Mesendoderm (in vitro differentiated cells): ENCODE data around the gene ZCCHC4.

Experiments used
- DNase-seq: peaks from one replicate; pipeline ENCODE4 v3.0.0; 2013
- H2AK5ac ChIP-seq: 2 replicates; pipeline ENCODE4 v1.6.1; 2013; ENCODE audit warnings: low read length, inconsistent platforms
- H2BK120ac ChIP-seq: 2 replicates; pipeline ENCODE4 v1.6.1; 2013; ENCODE audit warnings: low read depth, mild to moderate bottlenecking, low read length, moderate library complexity, mixed read lengths
- H2BK15ac ChIP-seq: replicated peaks from 2 replicates; pipeline ENCODE4 v1.6.1; 2013; ENCODE audit warnings: low read depth, mild to moderate bottlenecking, moderate library complexity
- H2BK5ac ChIP-seq: 2 replicates; pipeline ENCODE4 v1.6.1; 2013; ENCODE audit warnings: low read length, inconsistent platforms
- H3K18ac ChIP-seq: 2 replicates; pipeline ENCODE4 v1.6.1; 2013; ENCODE audit warnings: mild to moderate bottlenecking, low read length, mixed read lengths
- H3K23ac ChIP-seq: one replicate; pipeline ENCODE4 v1.6.1; 2013; ENCODE audit warnings: low read length
- H3K27ac ChIP-seq: 2 replicates; pipeline ENCODE4 v1.5.1; 2013; ENCODE audit warnings: low read depth, mild to moderate bottlenecking, inconsistent platforms, low read length, moderate library complexity
- H3K27me3 ChIP-seq: 2 replicates; pipeline ENCODE4 v1.6.1; 2013; ENCODE audit warnings: low read length, control low read depth, mild to moderate bottlenecking, inconsistent platforms; ENCODE audit not compliant: insufficient read depth, poor library complexity
- H3K36me3 ChIP-seq: 2 replicates; pipeline ENCODE4 v1.6.1; 2013; ENCODE audit warnings: low read length, inconsistent platforms; ENCODE audit not compliant: control insufficient read depth, insufficient read depth
- H3K4ac ChIP-seq: one replicate; pipeline ENCODE4 v1.6.1; 2013; ENCODE audit warnings: low read depth, mild to moderate bottlenecking, low read length, moderate library complexity
- H3K4me1 ChIP-seq: 2 replicates; pipeline ENCODE4 v1.6.1; 2013; ENCODE audit warnings: low read depth, low read length, inconsistent platforms; ENCODE audit not compliant: control insufficient read depth
- H3K4me2 ChIP-seq: 2 replicates; pipeline ENCODE4 v1.6.1; 2013; ENCODE audit warnings: low read length
- H3K4me3 ChIP-seq: 2 replicates; pipeline ENCODE4 v1.5.1; 2013; ENCODE audit warnings: mild to moderate bottlenecking, low read length
- H3K56ac ChIP-seq: one replicate; pipeline ENCODE4 v1.6.1; 2013; ENCODE audit warnings: low read length
- H3K79me1 ChIP-seq: 2 replicates; pipeline ENCODE4 v1.6.1; 2013; ENCODE audit warnings: low read length, inconsistent platforms
- H3K79me2 ChIP-seq: 2 replicates; pipeline ENCODE4 v1.6.1; 2013; ENCODE audit warnings: mild to moderate bottlenecking, low read length; ENCODE audit not compliant: control insufficient read depth, insufficient read depth
- H3K9ac ChIP-seq: 2 replicates; pipeline ENCODE4 v1.6.1; 2013; ENCODE audit warnings: low read length, inconsistent platforms
- H4K5ac ChIP-seq: one replicate; pipeline ENCODE4 v1.6.1; 2013; ENCODE audit warnings: low read length
- H4K8ac ChIP-seq: one replicate; pipeline ENCODE4 v1.6.1; 2013; ENCODE audit warnings: low read depth, mild to moderate bottlenecking, control low read depth, low read length, moderate library complexity
- WGBS: extraction: QIAGEN DNeasy Blood & Tissue Kit; methylation state at CpG from one replicate; pipeline ENCODE4 v1.1.7; 2013; ENCODE audit warnings: low lambda C conversion rate, missing lambda C conversion rate; ENCODE audit not compliant: insufficient coverage; ENCODE audit errors: extremely low coverage; 5-methylcytosine and 5-hydroxymethylcytosine counted together

The ZCCHC4 gene

DNA sequence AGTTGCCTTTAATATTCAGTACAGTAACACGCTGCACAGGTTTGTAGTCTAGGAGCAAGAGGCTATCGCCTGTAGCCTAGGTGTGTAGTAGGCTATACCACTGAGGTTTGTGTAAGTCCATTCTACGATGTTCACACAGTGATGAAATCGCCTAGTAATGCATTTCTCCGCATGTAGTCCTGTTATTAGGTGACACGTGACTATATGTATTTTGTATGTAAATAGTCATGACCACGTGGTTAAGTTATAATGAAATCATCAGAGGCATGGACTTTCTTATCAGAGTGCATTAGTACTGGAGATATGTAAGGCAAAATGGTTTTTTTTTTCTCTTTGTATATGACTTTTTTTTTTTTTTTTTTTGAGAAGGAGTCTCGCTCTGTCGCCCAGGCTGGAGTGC is 9.9 kb upstream of the ZCCHC4 start:
- Histone ChIP-seq H4K5ac (no peak overlapping the region), H4K8ac (no peak overlapping the region), H3K79me2 (no peaks in the 10 kb centered on the region), H2BK5ac (no peak overlapping the region), H2AK5ac (no peak overlapping the region), H2BK120ac (no peak overlapping the region), H3K9ac (no peak overlapping the region), H3K4me2 (no peak overlapping the region), H3K27me3 (no peaks in the 10 kb centered on the region), H3K18ac (no peak overlapping the region), H3K23ac (no peak overlapping the region), H3K4me1 (no peaks in the 10 kb centered on the region), H3K4ac (no peak overlapping the region), H3K4me3 (no peak overlapping the region), H3K27ac (no peak overlapping the region), H3K56ac (no peak overlapping the region), H3K36me3 (no peaks in the 10 kb centered on the region), H3K79me1 (no peaks in the 10 kb centered on the region), H2BK15ac (no peak overlapping the region)
- no peak for DNase-seq
- WGBS = no CpG with 5 or more reads among the region's 9 CpGs

DNA sequence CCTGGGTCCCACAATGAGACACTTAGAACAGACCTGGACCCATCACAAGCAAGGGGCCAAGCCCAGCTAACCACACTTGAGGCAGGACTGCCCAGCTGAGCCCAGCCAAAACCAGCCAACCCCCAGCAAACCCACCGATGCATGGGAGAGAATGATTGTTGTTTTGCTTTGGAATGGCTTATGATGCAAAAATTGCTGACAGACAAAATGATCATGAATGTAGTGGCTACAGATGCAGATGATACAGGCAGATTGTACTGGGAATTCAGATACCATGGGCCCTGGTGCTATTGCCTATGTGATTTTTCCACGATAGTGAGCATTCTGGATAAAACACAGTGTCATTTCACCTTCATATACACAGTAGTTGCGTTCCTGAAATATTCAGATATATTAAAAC is 9.0 kb upstream of the ZCCHC4 start:
- H3K4me3 ChIP-seq = no peak overlapping the region
- no peak overlapping the region for H3K56ac ChIP-seq
- WGBS = no CpG with 5 or more reads among the region's 3 CpGs

DNA sequence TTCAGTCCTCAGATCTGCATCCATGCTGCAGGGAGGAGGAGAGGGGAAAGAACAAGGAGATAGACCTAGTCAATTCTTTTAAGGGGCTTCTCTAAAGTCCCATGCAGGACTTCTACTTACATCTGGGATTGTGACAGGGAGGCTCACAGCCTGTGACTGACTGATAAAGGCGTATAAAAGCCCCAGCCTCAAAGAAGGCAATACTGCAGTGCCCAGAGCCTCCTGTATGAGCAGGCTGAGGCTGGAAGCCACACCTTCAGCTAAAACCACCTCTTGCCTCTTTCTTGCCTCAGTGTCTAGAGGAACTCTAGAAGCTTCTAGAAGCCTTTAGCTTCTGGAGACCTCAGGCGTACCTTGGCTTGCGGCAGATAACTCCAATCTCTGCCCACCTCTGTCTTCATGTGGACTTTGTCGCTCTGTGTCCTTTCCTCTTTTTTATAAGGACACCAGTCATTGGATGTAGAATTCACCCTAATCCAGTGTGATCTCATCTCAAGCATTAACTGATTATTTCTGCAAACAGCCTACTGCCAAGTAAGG is 6.0 kb upstream of the ZCCHC4 start:
- Histone ChIP-seq H3K18ac (no peak overlapping the region), H3K27me3 (no peaks in the 10 kb centered on the region), H2BK5ac (no peak overlapping the region), H3K56ac (no peak overlapping the region), H3K9ac (no peak overlapping the region), H2AK5ac (no peak overlapping the region), H3K36me3 (no peaks in the 10 kb centered on the region), H3K27ac (no peak overlapping the region), H3K4ac (no peak overlapping the region), H3K4me1 (no peaks in the 10 kb centered on the region), H2BK15ac (no peak overlapping the region), H2BK120ac (no peak overlapping the region), H3K79me2 (no peaks in the 10 kb centered on the region), H3K79me1 (no peaks in the 10 kb centered on the region), H3K4me2 (no peak overlapping the region), H3K4me3 (no peak overlapping the region), H4K8ac (no peak overlapping the region), H4K5ac (no peak overlapping the region), H3K23ac (no peak overlapping the region)
- DNase-seq = no peak
- WGBS = no CpG with 5 or more reads among the region's 4 CpGs

More for the DNA sequence above, 9.0 kb upstream of the ZCCHC4 start:
- Histone ChIP-seq H3K79me1 (no peaks in the 10 kb centered on the region), H2AK5ac (no peak overlapping the region), H3K4me2 (no peak overlapping the region), H3K27ac (no peak overlapping the region), H3K79me2 (no peaks in the 10 kb centered on the region), H3K27me3 (no peaks in the 10 kb centered on the region), H3K4me1 (no peaks in the 10 kb centered on the region), H3K9ac (no peak overlapping the region), H2BK15ac (no peak overlapping the region), H3K36me3 (no peaks in the 10 kb centered on the region), H3K18ac (no peak overlapping the region), H3K23ac (no peak overlapping the region), H3K4ac (no peak overlapping the region), H4K8ac (no peak overlapping the region), H2BK120ac (no peak overlapping the region), H2BK5ac (no peak overlapping the region), H4K5ac (no peak overlapping the region)
- DNase-seq = no peak

DNA sequence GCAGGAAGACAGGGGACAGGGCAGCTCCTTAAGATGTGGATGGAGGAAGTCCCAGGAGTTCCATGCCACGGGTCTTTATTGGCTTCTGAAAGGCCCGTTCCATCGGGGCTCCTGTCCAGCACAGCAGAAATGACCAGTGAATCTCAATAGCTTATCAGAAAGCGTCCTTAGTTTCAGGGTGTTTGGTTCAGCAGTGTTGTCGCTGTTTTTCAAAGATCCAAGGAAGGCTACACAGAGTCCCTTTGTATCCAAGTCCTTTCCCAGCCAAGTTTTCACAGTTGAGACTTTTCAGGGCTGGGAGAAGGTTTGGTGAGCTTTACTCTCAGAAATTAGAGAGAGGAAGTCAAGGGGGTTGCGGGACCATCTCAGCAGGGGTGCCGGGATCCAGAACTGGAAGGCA is 5.0 kb upstream of the ZCCHC4 start:
- no peak overlapping the region for H2BK5ac ChIP-seq
- H3K27me3 ChIP-seq = no peaks in the 10 kb centered on the region
- no peaks in the 10 kb centered on the region for H3K79me1 ChIP-seq
- H4K8ac ChIP-seq = no peak overlapping the region
- no peak overlapping the region for H3K18ac ChIP-seq
- H3K4ac ChIP-seq = no peak overlapping the region
- H3K56ac ChIP-seq = no peak overlapping the region
- no peak overlapping the region for H3K4me2 ChIP-seq
- no peak for DNase-seq
- H2AK5ac ChIP-seq = no peak overlapping the region
- no peaks in the 10 kb centered on the region for H3K4me1 ChIP-seq
- H3K23ac ChIP-seq = no peak overlapping the region
- no peaks in the 10 kb centered on the region for H3K79me2 ChIP-seq
- H3K9ac ChIP-seq = no peak overlapping the region
- no CpG with 5 or more reads among the region's 7 CpGs for WGBS
- no peak overlapping the region for H2BK15ac ChIP-seq
- no peak overlapping the region for H2BK120ac ChIP-seq
- no peak overlapping the region for H3K27ac ChIP-seq
- H3K4me3 ChIP-seq = no peak overlapping the region
- no peak overlapping the region for H4K5ac ChIP-seq
- no peaks in the 10 kb centered on the region for H3K36me3 ChIP-seq

DNA sequence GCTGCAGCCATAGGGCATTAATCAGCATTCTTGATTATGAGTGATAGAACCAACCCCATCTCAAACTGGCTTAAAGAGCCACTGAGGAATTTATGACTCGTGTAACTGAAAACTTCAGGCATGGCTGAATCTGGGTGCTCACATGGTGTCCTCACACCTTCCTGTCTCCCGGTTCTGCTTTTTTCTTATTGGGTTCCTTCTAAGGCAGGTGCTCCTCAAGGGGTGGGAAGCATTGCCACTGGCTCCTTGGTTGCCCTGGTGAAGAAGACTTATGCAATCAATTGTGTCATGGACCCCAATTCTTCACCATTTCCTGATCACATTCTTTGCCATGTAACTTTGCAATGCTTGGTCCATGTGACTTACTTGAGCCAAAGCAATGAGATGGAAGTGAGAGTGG is 4.3 kb upstream of the ZCCHC4 start:
- H3K18ac ChIP-seq = no peak overlapping the region
- no peak overlapping the region for H2AK5ac ChIP-seq
- H2BK120ac ChIP-seq = no peak overlapping the region
- H3K27me3 ChIP-seq = no peaks in the 10 kb centered on the region
- no peak for DNase-seq
- H3K79me1 ChIP-seq = no peaks in the 10 kb centered on the region
- H3K79me2 ChIP-seq = no peaks in the 10 kb centered on the region
- H3K56ac ChIP-seq = no peak overlapping the region
- no peak overlapping the region for H2BK5ac ChIP-seq
- no peak overlapping the region for H3K4me3 ChIP-seq
- no peak overlapping the region for H4K8ac ChIP-seq
- H3K23ac ChIP-seq = no peak overlapping the region
- H2BK15ac ChIP-seq = no peak overlapping the region
- no peaks in the 10 kb centered on the region for H3K36me3 ChIP-seq
- H3K9ac ChIP-seq = no peak overlapping the region
- H4K5ac ChIP-seq = no peak overlapping the region
- no CpG with 5 or more reads among the region's 2 CpGs for WGBS
- H3K4me2 ChIP-seq = no peak overlapping the region
- H3K27ac ChIP-seq = no peak overlapping the region
- H3K4ac ChIP-seq = no peak overlapping the region
- H3K4me1 ChIP-seq = no peaks in the 10 kb centered on the region

DNA sequence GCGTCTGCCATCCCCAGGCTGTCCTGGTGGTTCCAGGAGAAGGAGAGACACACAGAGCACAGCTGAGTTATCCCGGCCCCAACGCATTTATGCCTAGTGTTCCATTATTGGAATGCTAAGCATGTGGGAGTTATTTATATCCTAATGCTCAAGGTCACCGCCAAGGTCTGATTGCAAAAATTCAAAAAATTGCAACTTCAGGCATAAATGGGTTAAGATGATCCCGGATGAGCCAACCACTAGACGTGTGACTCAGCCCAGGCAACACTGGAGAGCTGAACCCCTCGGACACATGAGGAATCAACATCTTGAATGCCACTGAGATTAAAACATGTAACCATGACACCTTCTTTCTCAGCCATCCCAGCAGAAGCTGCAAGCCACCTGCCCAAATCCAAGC is 3.8 kb upstream of the ZCCHC4 start:
- Histone ChIP-seq H3K36me3 (no peaks in the 10 kb centered on the region), H3K4ac (no peak overlapping the region), H4K5ac (no peak overlapping the region), H3K56ac (no peak overlapping the region), H3K4me2 (no peak overlapping the region), H4K8ac (no peak overlapping the region), H2AK5ac (no peak overlapping the region), H3K18ac (no peak overlapping the region), H3K79me2 (no peaks in the 10 kb centered on the region), H2BK120ac (no peak overlapping the region), H2BK5ac (no peak overlapping the region), H2BK15ac (no peak overlapping the region), H3K79me1 (peaks cover 3% of the 10 kb centered on the region), H3K4me1 (no peaks in the 10 kb centered on the region), H3K27me3 (no peaks in the 10 kb centered on the region), H3K23ac (no peak overlapping the region), H3K27ac (no peak overlapping the region), H3K9ac (no peak overlapping the region), H3K4me3 (no peak overlapping the region)
- no peak for DNase-seq
- no CpG with 5 or more reads among the region's 7 CpGs for WGBS
